Retinal pigment epithelial cell (primary cell): ENCODE data around the gene PCK1.

ENCODE experiments used
- DNase-seq: peaks from one replicate; pipeline ENCODE4 v3.0.0-alpha.2; 2010; ENCODE audit warnings: low read depth
- H3K4me3 ChIP-seq: 2 replicates; pipeline ENCODE4 v1.5.1; 2011; ENCODE audit warnings: mild to moderate bottlenecking, low read length, control low read depth, moderate library complexity
- CTCF ChIP-seq: conservative IDR thresholded peaks from 2 replicates; pipeline ENCODE4 v1.5.1; 2011; ENCODE audit warnings: low read depth, low read length, control low read depth, inconsistent platforms

PCK1 gene

GRCh38 chr20:57523782-57524181, 37.1 kb upstream of the PCK1 start:
- no peak overlapping the region for H3K4me3 ChIP-seq
- no peak for TF ChIP-seq CTCF
- DNase-seq = no peak

- H3K4me3 ChIP-seq = no peak within 1 kb of the TSS
- no peak for TF ChIP-seq CTCF
- no peak for DNase-seq
These were observed 36.3 kb upstream of the PCK1 start, which contains the start of gene CTCFL for GRCh38 chr20:57524511-57525176. TSS of gene CTCFL (minus strand) at chr20:57525140. CDS start at chr20:57524205, 935 bp downstream.

- H3K4me3 ChIP-seq = no peak overlapping the region
- no peak for DNase-seq
- TF ChIP-seq CTCF = no peak
These were observed 35.4 kb upstream of the PCK1 start for GRCh38 chr20:57525328-57526086.

GRCh38 chr20:57526087-57526884, 34.6 kb upstream of the PCK1 start:
- TF ChIP-seq CTCF = peak; percentile 17
- no peak overlapping the region for H3K4me3 ChIP-seq
- no peak for DNase-seq

GRCh38 chr20:57526885-57527460, 33.9 kb upstream of the PCK1 start:
- no peak for DNase-seq
- no peak overlapping the region for H3K4me3 ChIP-seq
- TF ChIP-seq CTCF = no peak

GRCh38 chr20:57527728-57528127, 33.2 kb upstream of the PCK1 start:
- no peak overlapping the region for H3K4me3 ChIP-seq
- no peak for DNase-seq
- TF ChIP-seq CTCF = no peak
